Mucosa of stomach (tissue), 1 donor: ENCODE measurements around the gene ADM.
"Not testable (repeated sequence)": the region's sequence is repeated elsewhere in the genome, so short reads cannot be mapped to it uniquely, and the experiment has no call there.

Experiments
- H3K27me3 ChIP-seq: one replicate; pipeline ENCODE4 v1.7.0; 2013; ENCODE audit warnings: mild to moderate bottlenecking, low read length; ENCODE audit not compliant: control insufficient read depth, insufficient read depth
- H3K36me3 ChIP-seq: one replicate; pipeline ENCODE4 v1.7.0; 2013; ENCODE audit warnings: low read length; ENCODE audit not compliant: control insufficient read depth, insufficient read depth
- H3K4me1 ChIP-seq: one replicate; pipeline ENCODE4 v1.7.0; 2013; ENCODE audit warnings: mild to moderate bottlenecking, low read length; ENCODE audit not compliant: control insufficient read depth, insufficient read depth
- H3K4me3 ChIP-seq: one replicate; pipeline ENCODE4 v1.7.0; 2013; ENCODE audit warnings: low read length
- H3K9ac ChIP-seq: one replicate; pipeline ENCODE4 v1.7.0; 2013; ENCODE audit warnings: mild to moderate bottlenecking, low read length, moderate library complexity
- H3K9me3 ChIP-seq: one replicate; pipeline ENCODE4 v1.7.0; 2013; ENCODE audit warnings: mild to moderate bottlenecking, low read length, moderate library complexity; ENCODE audit not compliant: control insufficient read depth
- donor health status: Pancreatic carcinoma.

The ADM gene

GRCh38 chr11:10304495-10305261 is at the start of gene ADM:
ADM (plus strand) TSS chr11:10305073; CDS start chr11:10305701, 628 bp downstream.
- H3K4me3 ChIP-seq, result peak within 1 kb of the TSS; percentile 98
- H3K9me3 ChIP-seq, result no peaks in the 10 kb centered on the region
- H3K9ac ChIP-seq, result peak within 1 kb of the TSS; percentile 84
- H3K27me3 ChIP-seq, result peaks cover 36% of the 10 kb centered on the region
- H3K4me1 ChIP-seq, result peaks cover 61% of the 10 kb centered on the region
- H3K36me3 ChIP-seq, result no peaks in the 10 kb centered on the region

GRCh38 chr11:10255388-10256125 is 49.3 kb upstream of the ADM start:
- no peaks in the 10 kb centered on the region for H3K4me1 ChIP-seq
- no peaks in the 10 kb centered on the region for H3K36me3 ChIP-seq
- H3K9me3 ChIP-seq, result no peaks in the 10 kb centered on the region
- no peak overlapping the region for H3K4me3 ChIP-seq
- no peaks in the 10 kb centered on the region for H3K27me3 ChIP-seq
- no peak overlapping the region for H3K9ac ChIP-seq

- no peak overlapping the region for H3K4me3 ChIP-seq
- no peak overlapping the region for H3K9ac ChIP-seq
- no peaks in the 10 kb centered on the region for H3K9me3 ChIP-seq
- no peaks in the 10 kb centered on the region for H3K4me1 ChIP-seq
- no peaks in the 10 kb centered on the region for H3K36me3 ChIP-seq
- H3K27me3 ChIP-seq, result no peaks in the 10 kb centered on the region
Observed at GRCh38 chr11:10257478-10257877, 47.4 kb upstream of the ADM start.

- no peaks in the 10 kb centered on the region for H3K27me3 ChIP-seq
- H3K9me3 ChIP-seq, result no peaks in the 10 kb centered on the region
- H3K9ac ChIP-seq, result no peak overlapping the region
- no peaks in the 10 kb centered on the region for H3K36me3 ChIP-seq
- H3K4me1 ChIP-seq, result no peaks in the 10 kb centered on the region
- H3K4me3 ChIP-seq, result no peak overlapping the region
Observed at GRCh38 chr11:10261821-10262220, 43.1 kb upstream of the ADM start.

- Histone ChIP-seq H3K4me3 (no peak overlapping the region), H3K36me3 (no peaks in the 10 kb centered on the region), H3K4me1 (no peaks in the 10 kb centered on the region), H3K9ac (no peak overlapping the region), H3K9me3 (no peaks in the 10 kb centered on the region), H3K27me3 (no peaks in the 10 kb centered on the region)
Observed at GRCh38 chr11:10263929-10264328, 40.9 kb upstream of the ADM start.

GRCh38 chr11:10264716-10265115 is 40.2 kb upstream of the ADM start:
- not testable (repeated sequence) for H3K36me3 ChIP-seq, H3K27me3 ChIP-seq

GRCh38 chr11:10265936-10266335 is 38.9 kb upstream of the ADM start:
- Histone ChIP-seq H3K9me3 (no peaks in the 10 kb centered on the region), H3K4me3 (no peak overlapping the region), H3K36me3 (no peaks in the 10 kb centered on the region), H3K27me3 (no peaks in the 10 kb centered on the region), H3K4me1 (no peaks in the 10 kb centered on the region), H3K9ac (no peak overlapping the region)

More at GRCh38 chr11:10264716-10265115, 40.2 kb upstream of the ADM start:
- not testable (repeated sequence) for H3K4me3 ChIP-seq, H3K4me1 ChIP-seq, H3K9ac ChIP-seq, H3K9me3 ChIP-seq

- H3K4me3 ChIP-seq, result no peak overlapping the region
- H3K9ac ChIP-seq, result no peak overlapping the region
- H3K9me3 ChIP-seq, result no peaks in the 10 kb centered on the region
- H3K27me3 ChIP-seq, result no peaks in the 10 kb centered on the region
- no peaks in the 10 kb centered on the region for H3K4me1 ChIP-seq
- no peaks in the 10 kb centered on the region for H3K36me3 ChIP-seq
Observed at GRCh38 chr11:10267821-10268220, 37.1 kb upstream of the ADM start.

GRCh38 chr11:10268746-10269488 is 36.0 kb upstream of the ADM start:
- H3K27me3 ChIP-seq, result no peaks in the 10 kb centered on the region
- H3K4me3 ChIP-seq, result no peak overlapping the region
- no peaks in the 10 kb centered on the region for H3K4me1 ChIP-seq
- no peak overlapping the region for H3K9ac ChIP-seq
- no peaks in the 10 kb centered on the region for H3K36me3 ChIP-seq
- H3K9me3 ChIP-seq, result no peaks in the 10 kb centered on the region

- no peaks in the 10 kb centered on the region for H3K4me1 ChIP-seq
- H3K27me3 ChIP-seq, result no peaks in the 10 kb centered on the region
- H3K4me3 ChIP-seq, result no peak overlapping the region
- H3K36me3 ChIP-seq, result no peaks in the 10 kb centered on the region
- H3K9me3 ChIP-seq, result no peaks in the 10 kb centered on the region
- H3K9ac ChIP-seq, result no peak overlapping the region
Observed at GRCh38 chr11:10272132-10272531, 32.7 kb upstream of the ADM start.

- Histone ChIP-seq H3K27me3 (no peaks in the 10 kb centered on the region), H3K4me3 (no peak overlapping the region), H3K9me3 (no peaks in the 10 kb centered on the region), H3K4me1 (no peaks in the 10 kb centered on the region), H3K9ac (no peak overlapping the region), H3K36me3 (no peaks in the 10 kb centered on the region)
Observed at GRCh38 chr11:10273738-10274137, 31.1 kb upstream of the ADM start.

- Histone ChIP-seq H3K9me3 (no peaks in the 10 kb centered on the region), H3K36me3 (no peaks in the 10 kb centered on the region), H3K4me1 (no peaks in the 10 kb centered on the region), H3K9ac (no peak overlapping the region), H3K4me3 (no peak overlapping the region), H3K27me3 (no peaks in the 10 kb centered on the region)
Observed at GRCh38 chr11:10274726-10275125, 30.1 kb upstream of the ADM start.
